LNCaP clone FGC (cell line): ENCODE measurements around the gene PRKG1.
"Not testable (repeated sequence)": the region's sequence is repeated elsewhere in the genome, so short reads cannot be mapped to it uniquely, and the experiment has no call there.

Source experiments
- DNase-seq: peaks from one replicate; pipeline ENCODE4 v3.0.0-alpha.2; 2011; ENCODE audit warnings: low read depth
- H3K4me3 ChIP-seq: 2 replicates; pipeline ENCODE4 v1.5.1; 2011; ENCODE audit warnings: mild to moderate bottlenecking, low read depth, low read length, control low read depth
- TF ChIP-seq, protein P1 (sequence below): IDR thresholded peaks from 2 replicates; pipeline ENCODE4 v1.5.1; 2012; ENCODE audit warnings: mild to moderate bottlenecking; ENCODE audit not compliant: control insufficient read depth, insufficient read depth; ENCODE audit errors: extremely low read depth

The PRKG1 gene

DNA sequence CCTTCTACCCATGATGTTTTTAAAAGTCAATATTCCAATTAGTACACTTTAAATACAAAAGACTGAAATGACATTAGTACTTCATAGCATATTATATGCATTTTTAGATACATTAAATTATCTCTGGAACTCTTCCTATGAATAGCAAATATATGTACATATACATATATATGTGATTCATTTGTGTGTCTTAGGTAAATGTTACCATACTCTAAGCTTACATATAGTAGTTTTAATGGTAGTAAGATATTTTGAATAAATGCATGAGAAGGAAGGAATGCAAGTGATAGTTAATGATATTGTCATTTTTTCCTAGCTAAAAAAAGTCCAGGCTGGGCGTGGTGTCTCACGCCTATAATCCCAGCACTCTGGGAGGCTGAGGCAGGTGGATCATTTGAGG lies 671.1 kb downstream of the PRKG1 start:
- no peak overlapping the region for H3K4me3 ChIP-seq
- TF ChIP-seq, protein P1, sequence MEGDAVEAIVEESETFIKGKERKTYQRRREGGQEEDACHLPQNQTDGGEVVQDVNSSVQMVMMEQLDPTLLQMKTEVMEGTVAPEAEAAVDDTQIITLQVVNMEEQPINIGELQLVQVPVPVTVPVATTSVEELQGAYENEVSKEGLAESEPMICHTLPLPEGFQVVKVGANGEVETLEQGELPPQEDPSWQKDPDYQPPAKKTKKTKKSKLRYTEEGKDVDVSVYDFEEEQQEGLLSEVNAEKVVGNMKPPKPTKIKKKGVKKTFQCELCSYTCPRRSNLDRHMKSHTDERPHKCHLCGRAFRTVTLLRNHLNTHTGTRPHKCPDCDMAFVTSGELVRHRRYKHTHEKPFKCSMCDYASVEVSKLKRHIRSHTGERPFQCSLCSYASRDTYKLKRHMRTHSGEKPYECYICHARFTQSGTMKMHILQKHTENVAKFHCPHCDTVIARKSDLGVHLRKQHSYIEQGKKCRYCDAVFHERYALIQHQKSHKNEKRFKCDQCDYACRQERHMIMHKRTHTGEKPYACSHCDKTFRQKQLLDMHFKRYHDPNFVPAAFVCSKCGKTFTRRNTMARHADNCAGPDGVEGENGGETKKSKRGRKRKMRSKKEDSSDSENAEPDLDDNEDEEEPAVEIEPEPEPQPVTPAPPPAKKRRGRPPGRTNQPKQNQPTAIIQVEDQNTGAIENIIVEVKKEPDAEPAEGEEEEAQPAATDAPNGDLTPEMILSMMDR, result no peak
- no peak for DNase-seq

DNA sequence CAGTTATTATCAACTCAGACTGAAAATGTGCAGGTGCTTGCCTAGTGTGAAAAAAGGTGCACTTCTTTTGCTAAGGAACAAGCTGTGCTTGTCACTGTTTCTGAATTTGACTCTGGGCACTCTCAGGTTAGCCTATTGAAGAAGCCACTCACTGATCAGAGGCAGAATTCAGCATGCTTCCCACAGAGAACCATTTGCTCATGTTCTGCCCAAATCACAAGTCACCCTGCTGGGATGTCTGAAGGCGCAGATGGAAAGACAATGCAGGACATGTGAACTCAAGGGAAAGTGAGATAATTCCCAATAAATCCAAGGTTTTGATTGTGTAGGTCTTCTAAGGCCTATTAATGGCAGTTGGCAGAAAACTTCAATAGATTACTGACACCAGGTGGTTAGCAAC lies 672.9 kb downstream of the PRKG1 start:
- H3K4me3 ChIP-seq, result no peak overlapping the region
- DNase-seq, result no peak
- TF ChIP-seq, protein P1, result no peak

DNA sequence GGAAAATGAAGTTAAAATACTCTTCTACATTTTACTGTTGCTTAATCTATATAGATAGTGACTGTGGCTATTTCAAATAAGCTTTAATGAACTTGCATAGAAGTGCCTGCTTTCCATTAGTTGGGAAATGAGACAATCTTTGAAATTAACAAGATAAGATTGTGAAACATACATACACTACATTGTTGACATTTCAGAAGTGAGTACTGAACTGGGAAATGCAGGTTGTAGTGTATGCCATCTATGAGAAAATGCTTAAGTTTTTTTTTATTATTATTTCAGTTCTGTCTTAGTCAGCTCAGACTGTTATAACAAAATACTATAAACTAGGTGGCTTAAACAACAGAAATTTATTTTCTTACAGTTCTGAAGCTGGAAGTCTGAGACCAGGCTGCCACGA lies 674.7 kb downstream of the PRKG1 start:
- no peak overlapping the region for H3K4me3 ChIP-seq
- DNase-seq, result no peak
- TF ChIP-seq, protein P1, result no peak

DNA sequence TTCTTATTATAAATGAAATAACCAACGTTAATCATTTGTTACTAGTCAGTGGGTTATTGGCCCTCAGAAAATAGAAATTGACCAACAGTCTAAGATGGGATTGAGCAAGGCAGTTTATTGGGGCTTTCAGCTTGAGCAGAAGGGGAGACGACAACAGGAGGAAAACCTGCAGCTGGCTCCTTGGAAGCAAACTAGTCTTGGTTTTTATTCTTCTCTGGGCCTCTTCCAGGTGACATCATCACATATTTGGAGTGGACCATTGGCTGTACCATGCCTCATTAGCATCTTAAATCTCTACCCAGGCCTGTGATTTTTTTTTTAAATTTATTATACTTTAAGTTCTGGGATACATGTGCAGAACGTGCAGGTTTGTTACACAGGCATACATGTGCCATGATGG lies 684.1 kb downstream of the PRKG1 start:
- H3K4me3 ChIP-seq, result no peak overlapping the region
- no peak for DNase-seq
- TF ChIP-seq, protein P1, result no peak

DNA sequence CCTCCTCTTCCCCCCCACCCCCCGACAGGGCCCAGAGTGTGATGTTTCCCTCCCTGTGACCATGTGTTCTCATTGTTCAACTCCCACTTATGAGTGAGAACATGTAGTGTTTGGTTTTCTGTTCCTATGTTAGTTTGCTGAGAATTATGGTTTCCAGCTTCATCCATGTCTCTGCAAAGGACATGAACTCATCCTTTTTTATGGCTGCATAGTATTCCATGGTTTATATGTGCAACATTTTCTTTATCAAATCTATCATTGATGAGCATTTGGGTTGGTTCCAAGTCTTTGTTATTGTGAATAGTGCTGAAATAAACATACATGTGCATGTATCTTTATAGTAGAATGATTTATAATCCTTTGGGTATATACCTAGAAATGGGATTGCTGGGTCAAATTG lies 684.6 kb downstream of the PRKG1 start:
- not testable (repeated sequence) for DNase-seq, H3K4me3 ChIP-seq

DNA sequence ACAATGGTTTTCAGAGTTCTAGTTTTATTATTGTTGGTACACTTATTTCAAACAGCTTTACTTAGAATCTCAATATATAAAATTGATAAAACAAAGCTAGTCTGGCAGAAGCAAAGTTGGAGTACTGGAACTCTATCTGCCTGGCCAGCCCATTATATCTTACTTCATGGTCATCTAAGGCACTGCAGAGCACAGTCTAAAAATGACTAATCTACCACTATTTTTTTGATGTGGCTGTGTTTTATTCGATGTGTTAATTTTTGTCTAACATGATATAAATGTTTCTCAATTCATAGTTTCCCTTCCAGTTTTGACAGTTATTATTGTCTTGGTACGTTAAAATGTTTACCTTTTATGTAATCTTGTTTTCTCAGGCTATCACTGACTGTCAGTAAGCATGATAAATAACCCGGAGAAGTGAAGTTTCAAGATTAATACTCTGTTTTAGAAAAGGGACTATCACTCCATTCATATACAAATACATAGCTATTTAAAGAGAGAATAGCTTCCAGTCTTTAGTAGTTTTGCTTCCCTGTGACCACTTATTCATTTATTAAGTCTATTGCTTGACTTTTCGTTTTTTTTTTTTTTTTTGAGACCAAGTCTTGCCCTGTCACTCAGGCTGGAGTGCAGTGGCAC lies 685.7 kb downstream of the PRKG1 start:
- no peak overlapping the region for H3K4me3 ChIP-seq
- TF ChIP-seq, protein P1, result no peak
- no peak for DNase-seq

DNA sequence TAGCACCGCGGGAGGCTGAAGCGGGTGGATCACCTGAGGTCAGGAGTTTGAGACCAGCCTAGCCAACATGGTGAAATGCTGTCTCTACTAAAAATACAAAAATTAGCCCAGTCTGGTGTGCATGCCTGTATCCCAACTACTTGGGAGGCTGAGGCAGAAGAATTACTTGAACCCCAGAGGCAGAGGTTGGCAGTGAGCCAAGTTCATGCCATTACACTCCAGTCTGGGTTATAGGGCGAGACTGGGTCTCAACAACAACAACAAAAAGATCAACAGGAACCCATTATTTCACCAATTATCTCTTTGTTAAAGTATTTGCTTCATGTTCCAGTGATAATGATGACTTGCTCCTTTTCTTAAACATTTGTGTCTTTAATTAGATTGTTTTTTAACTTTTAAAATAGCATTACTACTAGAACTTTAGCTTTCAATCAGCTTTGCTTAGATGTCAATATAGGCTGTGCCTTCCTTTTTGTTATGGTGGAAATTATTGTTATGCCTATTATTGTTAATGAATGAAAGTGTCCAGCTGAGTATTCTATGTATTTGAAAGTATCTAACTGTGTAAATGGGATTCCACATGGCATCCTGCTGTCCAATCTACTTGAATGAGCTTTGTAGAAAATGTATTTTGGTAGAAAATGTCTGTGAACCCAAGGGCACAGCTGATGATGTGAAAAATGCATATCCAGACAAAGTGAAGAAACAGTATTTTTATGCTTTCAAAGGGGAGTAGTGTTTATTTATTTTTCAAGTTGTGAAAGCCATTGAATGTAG lies 686.8 kb downstream of the PRKG1 start:
- H3K4me3 ChIP-seq, result no peak overlapping the region
- TF ChIP-seq, protein P1, result no peak
- DNase-seq, result no peak
